Measurements from ENCODE around the gene MPI. TPM values are rescaled to one million over a fixed set of nuclear protein-coding genes. Genes with fewer than 3 reads are reported as not detected.

MPI gene
- total RNA-seq, 1 donor from 2014 or later: 27.6 TPM

- no peak for DNase-seq (ENCODE audit: low read depth in 2 of 2)
Measured at GRCh38 chr15:74933573-74933972, 43.7 kb downstream of the MPI start.

GRCh38 chr15:74935193-74935592 lies 45.4 kb downstream of the MPI start:
- peak in 1 of 2 donors; percentile 10 for DNase-seq (ENCODE audit: low read depth in 2 of 2)

GRCh38 chr15:74937272-74937589 lies 47.4 kb downstream of the MPI start:
- no peak for DNase-seq (ENCODE audit: low read depth in 2 of 2)

- peak; percentile 97 to 98 for DNase-seq (ENCODE audit: low read depth in 2 of 2)
Measured at GRCh38 chr15:74937590-74938371, 47.9 kb downstream of the MPI start, which contains the start of gene COX5A. TSS of gene COX5A (minus strand) at chr15:74938073. CDS start at chr15:74938014, 59 bp downstream.

GRCh38 chr15:74950078-74950908 lies 60.5 kb downstream of the MPI start:
- DNase-seq (ENCODE audit: low read depth in 2 of 2): peak; percentile 74 to 83

GRCh38 chr15:74951006-74951405 lies 61.2 kb downstream of the MPI start:
- no peak for DNase-seq (ENCODE audit: low read depth in 2 of 2)

Other genes starting within 250 kb of the MPI start
- 11.6 and 21.4 TPM in 2 replicates for gene EDC3, start 194.0 kb upstream of the MPI start, total RNA-seq
- gene CYP1A1, start 164.5 kb upstream of the MPI start, total RNA-seq: 8.5 and 115 TPM in 2 replicates
- gene CYP1A2, start 141.2 kb upstream of the MPI start, total RNA-seq: not detected in 2 replicates
- 24.4 and 37.9 TPM in 2 replicates for gene CSK, start 108.0 kb upstream of the MPI start, total RNA-seq
- gene LMAN1L, start 77.2 kb upstream of the MPI start, total RNA-seq: not detected in 2 replicates
- not detected in 2 replicates for gene CPLX3, start 63.4 kb upstream of the MPI start, total RNA-seq
- gene ULK3, start 46.9 kb upstream of the MPI start, total RNA-seq: 12.4 and 19.4 TPM in 2 replicates
- gene SCAMP2, start 16.7 kb upstream of the MPI start, total RNA-seq: 13.7 and 19.2 TPM in 2 replicates
- gene FAM219B, start 16.8 kb downstream of the MPI start, total RNA-seq: 25.1 and 45.6 TPM in 2 replicates
- 55.0 and 61.5 TPM in 2 replicates for gene COX5A, start 48.0 kb downstream of the MPI start, total RNA-seq
- 16.6 and 26.0 TPM in 2 replicates for gene RPP25, start 66.7 kb downstream of the MPI start, total RNA-seq
- 5.6 and 6.1 TPM in 2 replicates for gene SCAMP5, start 105.5 kb downstream of the MPI start, total RNA-seq
- 5.4 and 6.5 TPM in 2 replicates for gene PPCDC, start 133.5 kb downstream of the MPI start, total RNA-seq